ENCODE data around the gene NEU4.

DNA sequence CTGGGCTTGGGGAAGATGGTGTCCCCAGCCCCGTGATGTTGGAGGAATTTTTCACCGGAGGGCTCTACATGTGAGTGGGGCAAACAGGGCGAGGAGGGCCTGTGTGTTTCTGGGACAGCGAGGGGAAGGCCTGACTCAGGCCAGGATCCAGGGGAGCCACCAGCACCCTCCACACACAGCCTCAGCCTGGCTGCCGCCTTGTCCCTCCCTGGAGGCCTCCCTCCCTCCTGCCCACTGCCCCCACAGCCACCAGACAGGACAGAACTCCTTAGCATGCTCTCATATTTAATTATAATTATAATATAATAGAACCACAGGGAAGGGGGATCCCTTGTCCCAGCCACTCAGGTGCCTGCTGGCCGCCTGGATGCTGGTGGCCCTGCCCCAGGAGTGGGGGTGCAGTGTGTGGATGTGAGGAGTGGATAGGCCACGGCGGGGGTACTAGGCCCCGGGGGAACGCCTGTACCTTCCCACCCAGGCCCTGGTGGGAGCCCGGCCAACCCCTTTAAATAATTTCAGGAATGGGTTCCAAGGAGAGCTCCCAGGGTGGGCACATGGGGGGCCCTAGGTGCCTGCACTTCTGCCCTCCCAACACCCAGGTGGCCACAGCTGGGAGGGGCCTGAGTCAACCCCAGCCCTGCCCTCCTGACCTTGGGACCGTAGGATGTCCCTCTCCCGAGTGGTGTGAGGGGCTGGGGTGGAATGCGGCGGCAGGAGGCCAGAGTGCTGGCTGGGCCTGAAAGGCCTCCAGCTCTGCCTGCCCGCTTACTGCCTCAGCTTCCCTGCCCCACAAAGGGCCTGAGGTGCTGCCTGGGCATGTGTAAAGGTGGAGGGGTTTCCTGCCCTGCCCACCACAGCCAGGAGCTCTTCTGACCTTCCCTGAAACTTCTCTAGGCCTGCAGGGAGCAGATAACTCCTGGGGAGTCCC is 40.9 kb downstream of the NEU4 start:
- TF ChIP-seq REST (IDR thresholded peaks at IDR 0.05; ENCODE audit: borderline replicate concordance): no peak
- TF ChIP-seq REST (CRISPR knock-in tag; IDR thresholded peaks at IDR 0.05; ENCODE audit: low read depth): no peak
- no peak for TF ChIP-seq NFIC (IDR thresholded peaks at IDR 0.05)
- no peak for TF ChIP-seq ZSCAN29 (IDR thresholded peaks at IDR 0.05)
- no peak for TF ChIP-seq POLR2AphosphoS5 (IDR thresholded peaks at IDR 0.05; ENCODE audit: control insufficient read depth, insufficient read depth, low read depth, low read length)
- no peak for TF ChIP-seq BRCA1 (IDR thresholded peaks at IDR 0.05)
- TF ChIP-seq BRCA1 (CRISPR knock-in tag; IDR thresholded peaks at IDR 0.05): no peak
- TF ChIP-seq RFX5 (IDR thresholded peaks at IDR 0.05; ENCODE audit: low read depth, low read length): no peak
- no peak for TF ChIP-seq OTX1 (CRISPR knock-in tag; IDR thresholded peaks at IDR 0.05)
- TF ChIP-seq, protein P1, sequence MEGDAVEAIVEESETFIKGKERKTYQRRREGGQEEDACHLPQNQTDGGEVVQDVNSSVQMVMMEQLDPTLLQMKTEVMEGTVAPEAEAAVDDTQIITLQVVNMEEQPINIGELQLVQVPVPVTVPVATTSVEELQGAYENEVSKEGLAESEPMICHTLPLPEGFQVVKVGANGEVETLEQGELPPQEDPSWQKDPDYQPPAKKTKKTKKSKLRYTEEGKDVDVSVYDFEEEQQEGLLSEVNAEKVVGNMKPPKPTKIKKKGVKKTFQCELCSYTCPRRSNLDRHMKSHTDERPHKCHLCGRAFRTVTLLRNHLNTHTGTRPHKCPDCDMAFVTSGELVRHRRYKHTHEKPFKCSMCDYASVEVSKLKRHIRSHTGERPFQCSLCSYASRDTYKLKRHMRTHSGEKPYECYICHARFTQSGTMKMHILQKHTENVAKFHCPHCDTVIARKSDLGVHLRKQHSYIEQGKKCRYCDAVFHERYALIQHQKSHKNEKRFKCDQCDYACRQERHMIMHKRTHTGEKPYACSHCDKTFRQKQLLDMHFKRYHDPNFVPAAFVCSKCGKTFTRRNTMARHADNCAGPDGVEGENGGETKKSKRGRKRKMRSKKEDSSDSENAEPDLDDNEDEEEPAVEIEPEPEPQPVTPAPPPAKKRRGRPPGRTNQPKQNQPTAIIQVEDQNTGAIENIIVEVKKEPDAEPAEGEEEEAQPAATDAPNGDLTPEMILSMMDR (IDR thresholded peaks at IDR 0.05 in 2 of 3, conservative IDR thresholded peaks at IDR 0.05 in 1 of 3; ENCODE audit: insufficient read depth in 2 of 3, low read depth in 1 of 3, low read length in 3 of 3): no peak
- no peak for TF ChIP-seq USF2 (CRISPR knock-in tag; IDR thresholded peaks at IDR 0.05)
- no peak for TF ChIP-seq ZNF165 (CRISPR knock-in tag; IDR thresholded peaks at IDR 0.05; ENCODE audit: borderline replicate concordance)
- TF ChIP-seq PBX2 (CRISPR knock-in tag; IDR thresholded peaks at IDR 0.05; ENCODE audit: low read depth): no peak
- TF ChIP-seq PBX2 (tag; conservative IDR thresholded peaks at IDR 0.05; ENCODE audit: low read depth): no peak
- no peak for TF ChIP-seq JUND (IDR thresholded peaks at IDR 0.05; ENCODE audit: borderline replicate concordance, low read depth, low read length)
- no peak for TF ChIP-seq JUND (tag; IDR thresholded peaks at IDR 0.05; ENCODE audit: borderline replicate concordance, low read depth, low read length)
- TF ChIP-seq SAFB (IDR thresholded peaks at IDR 0.05; ENCODE audit: borderline replicate concordance, low read depth, low read length): no peak

Measured in K562 (cell line).